ENCODE data around the gene SLC25A14.

DNA sequence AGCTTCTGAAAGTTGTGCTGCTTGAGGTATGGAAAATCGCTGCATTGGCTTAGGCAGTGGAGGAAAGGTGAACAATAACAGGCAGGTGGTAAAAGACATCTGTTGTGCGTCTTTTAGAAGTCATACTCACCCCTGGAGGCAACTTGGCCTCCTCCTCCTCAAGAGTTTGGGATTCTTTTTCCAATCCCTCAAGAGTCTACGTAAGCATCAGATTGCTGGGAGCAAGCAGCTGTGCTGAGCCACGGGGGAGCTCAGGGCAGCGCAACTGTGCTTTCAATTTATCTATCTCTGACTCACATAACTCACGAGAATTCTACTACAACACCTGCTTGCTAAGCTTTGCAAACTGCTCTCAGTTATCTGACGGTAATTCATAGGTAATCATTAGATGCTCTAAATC is 55.6 kb downstream of the SLC25A14 start:
- no peak for TF ChIP-seq POLR2A (IDR thresholded peaks at IDR 0.05; ENCODE audit: low read length)
- no peak for TF ChIP-seq GATA1 (IDR thresholded peaks at IDR 0.05; ENCODE audit: low read depth, low read length)

Data from erythroblast (primary cell).